NAMALWA (cell line): Measurements from ENCODE around the gene MAN1A2.
"Not testable (repeated sequence)": the region's sequence is repeated elsewhere in the genome, so short reads cannot be mapped to it uniquely, and the experiment has no call there.

Experiments used
- DNase-seq: peaks from one replicate; pipeline ENCODE4 v3.0.0-alpha.2; 2015; ENCODE audit warnings: low spot score

Gene MAN1A2

DNA sequence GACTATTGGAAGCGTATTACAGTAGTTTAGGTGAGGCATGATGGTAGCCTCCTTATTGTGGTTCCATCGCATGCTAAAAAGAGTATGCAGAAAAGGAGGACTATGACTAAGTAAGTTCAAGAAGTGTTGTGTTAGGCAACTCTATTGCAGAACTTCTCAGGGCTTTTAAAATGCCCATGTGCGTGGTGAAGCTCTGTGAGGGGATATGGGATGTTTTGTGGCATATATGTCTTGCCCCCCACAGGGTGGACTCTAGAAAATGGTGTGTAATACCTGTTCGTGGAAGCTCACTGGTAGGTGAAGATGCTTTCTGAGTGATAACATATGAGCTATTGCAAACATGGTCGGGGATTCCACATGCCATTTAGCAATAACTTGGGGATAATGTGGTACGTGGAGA, 31.7 kb downstream of the MAN1A2 start:
- DNase-seq, result no peak

DNA sequence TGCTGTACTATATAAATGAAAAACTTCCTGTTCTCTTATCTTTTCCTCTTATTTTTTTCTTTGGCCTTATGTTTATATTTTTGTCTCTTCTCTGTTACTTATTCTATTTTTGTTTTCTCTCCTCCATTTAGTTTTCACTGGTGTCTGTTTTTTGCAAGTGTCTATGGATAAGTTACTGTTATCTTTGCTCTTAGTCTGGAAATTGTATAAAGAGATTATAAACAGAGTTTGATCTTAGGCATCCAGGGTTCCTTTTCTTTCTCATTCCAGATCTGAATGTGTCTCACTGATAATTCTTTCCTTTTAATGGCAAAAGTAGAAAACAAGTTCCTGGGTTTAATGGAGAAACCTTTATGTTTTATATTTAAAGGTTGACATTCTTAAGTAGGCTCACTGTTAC, 34.5 kb downstream of the MAN1A2 start:
- no peak for DNase-seq

DNA sequence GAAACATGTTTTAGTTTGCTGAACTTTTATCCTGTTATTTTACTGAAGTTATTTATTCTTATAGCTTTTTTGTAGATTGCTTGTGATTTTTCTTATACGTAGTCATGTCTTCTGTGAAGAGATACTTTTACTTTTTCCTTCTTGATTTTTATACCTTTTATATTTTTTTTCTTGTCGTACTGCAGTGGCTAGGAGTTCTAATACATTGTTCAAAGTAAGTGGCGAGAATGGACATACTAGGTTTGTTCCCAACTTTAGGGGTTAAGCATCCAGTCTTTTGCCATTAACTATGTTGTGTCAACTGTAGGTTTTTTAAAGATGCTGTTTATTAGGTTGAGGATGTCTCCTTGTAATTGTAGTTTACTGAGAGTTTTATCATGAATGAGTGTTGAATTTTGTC, 36.3 kb downstream of the MAN1A2 start:
- no peak for DNase-seq

DNA sequence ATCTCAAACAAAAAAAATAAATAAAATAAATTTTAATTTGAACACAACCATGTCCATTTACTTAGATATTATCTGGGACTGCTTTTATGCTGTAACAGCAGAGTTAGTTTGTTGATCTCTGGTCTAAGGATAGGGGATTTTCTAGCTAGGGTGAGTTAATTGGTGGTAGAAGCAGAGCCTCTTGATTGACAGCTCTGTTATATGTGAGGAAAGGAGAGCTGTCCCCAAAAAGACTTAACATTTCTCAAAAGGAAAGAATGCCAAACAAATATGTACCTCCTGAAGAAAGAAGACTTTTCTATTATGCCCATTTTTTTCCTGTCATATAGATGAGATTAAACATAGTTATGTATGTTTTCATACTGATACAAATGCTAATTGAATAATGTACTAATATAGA, 37.8 kb downstream of the MAN1A2 start:
- no peak for DNase-seq

DNA sequence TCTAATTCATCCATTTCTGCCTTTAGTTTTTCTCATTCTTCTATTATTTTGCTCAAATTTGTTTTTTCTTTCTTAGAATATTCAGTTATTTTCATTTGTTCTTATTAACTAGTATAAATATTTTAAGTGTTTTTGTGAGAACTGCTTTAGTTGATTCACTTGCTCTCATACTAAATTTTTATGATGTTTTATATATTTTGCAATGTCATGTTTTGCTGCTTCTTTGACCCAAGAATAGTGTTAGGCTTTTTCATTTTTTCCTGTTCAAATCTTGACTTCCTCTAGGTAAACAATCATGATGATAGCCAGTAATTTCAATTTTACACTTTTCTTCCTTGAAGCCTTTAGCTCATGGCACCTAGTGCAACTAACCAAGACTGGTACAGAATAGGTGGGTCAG, 45.2 kb downstream of the MAN1A2 start:
- DNase-seq, result no peak

DNA sequence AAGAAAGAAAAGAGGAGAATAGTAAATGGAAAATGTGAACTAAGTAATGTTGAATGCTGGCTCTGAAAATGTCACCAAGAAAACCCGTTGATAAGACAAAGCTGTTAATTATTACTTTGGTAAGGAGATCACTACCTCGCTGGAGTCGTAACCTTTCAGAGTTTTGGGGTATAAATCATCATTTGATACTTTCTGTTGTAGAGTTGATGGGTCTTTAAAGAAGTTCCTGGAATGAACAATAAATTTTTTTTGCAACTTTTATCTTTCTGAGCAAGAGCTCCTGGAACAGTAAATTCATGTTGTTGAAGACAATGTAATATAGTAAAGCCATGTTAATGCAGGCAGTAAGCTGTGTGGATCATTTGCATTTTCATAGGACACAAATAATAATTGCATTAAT, 46.2 kb downstream of the MAN1A2 start:
- no peak for DNase-seq

DNA sequence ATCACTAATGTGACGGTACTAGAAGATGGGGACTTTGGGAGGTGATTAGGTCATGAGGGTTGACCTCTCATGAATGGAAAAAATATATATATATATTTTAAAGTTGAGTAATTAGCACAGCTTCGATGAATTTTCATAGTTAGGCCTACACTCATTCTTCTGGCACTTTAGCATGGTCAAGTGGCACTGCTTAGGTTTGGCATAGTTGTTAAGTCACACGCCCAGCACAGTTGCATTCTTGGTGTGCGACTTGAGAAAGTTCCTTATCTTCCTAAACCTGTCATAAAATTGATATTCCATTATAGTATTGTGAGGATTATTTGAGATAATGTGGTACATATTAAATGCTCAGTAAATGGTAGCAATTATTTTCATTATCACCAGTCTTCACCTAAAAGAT, 47.7 kb downstream of the MAN1A2 start:
- no peak for DNase-seq

DNA sequence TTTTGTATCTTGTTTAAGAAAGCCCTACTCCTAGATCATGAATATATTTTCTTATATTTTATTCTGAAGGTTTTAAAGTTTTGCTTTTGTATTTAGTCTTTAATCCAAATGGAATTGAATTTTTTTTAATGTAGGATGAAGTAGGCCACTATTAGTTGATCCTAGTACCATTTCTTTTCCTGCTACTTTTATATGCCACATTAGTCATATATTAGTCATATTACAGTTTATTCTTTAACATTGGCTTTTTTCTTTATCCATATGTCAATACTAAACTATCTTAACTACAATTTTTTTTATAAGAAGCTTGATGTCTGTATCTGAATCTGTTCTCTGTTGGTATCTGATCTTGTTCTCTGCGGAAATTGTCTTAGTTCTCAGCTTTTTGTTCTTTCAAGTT, 48.8 kb downstream of the MAN1A2 start:
- no peak for DNase-seq

DNA sequence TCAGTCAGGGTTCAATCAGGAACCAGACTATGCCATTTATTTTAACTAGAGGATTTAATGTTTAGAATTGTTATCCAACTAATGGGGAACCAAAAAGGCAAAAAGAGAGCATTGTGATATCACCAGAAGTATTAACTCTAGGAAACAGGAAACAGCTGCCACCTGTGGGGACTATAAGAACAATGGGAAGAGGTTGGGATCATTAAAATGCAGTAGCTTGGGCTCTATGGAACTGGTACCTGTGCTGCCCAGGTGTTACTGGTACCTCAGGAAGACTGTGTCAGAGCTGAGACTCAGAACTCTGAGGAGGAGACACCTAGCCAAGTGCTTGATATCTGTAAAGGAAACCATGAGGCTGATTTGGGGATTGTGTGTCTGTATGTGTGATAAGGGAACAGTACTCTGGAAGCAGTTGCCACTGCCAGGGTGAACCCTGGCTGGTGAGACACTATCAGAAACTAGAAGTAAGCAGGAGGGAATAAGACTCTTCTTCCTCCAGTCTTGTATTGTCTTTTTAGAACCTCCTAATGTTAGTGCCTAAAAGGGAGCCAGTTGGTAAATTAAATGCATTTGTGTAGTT, 49.4 kb downstream of the MAN1A2 start:
- no peak for DNase-seq

DNA sequence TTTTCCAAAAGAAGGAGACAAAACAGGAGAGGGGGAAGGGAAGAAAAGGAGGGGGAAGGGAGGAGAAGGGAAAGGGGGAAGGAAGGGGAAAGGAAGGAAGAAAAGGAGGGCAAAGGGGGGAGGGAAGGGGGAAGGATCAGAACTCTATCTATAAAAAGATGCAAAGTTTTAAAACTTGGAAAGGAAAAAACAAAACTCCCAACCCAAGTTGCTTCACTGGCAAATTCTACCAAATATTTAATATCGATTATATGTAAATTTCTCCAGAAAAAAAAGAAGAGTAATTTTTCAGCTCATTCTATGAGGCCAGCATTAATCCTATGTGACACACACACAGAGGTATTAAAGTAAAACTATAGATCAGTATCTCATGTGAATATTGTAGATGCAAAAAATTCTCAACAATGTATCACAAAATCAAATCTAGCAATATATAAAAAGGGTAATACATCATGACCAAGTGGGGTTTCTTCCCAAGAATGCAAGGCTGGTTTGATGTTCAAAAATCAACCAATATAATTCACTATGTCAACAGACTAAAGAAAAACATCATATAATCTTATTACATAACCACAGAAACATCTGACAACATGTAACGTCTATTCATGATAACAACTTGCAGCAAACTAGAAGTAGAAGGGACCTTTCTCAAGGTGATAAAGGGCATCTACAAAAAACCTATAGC, 57.9 kb downstream of the MAN1A2 start:
- no peak for DNase-seq

DNA sequence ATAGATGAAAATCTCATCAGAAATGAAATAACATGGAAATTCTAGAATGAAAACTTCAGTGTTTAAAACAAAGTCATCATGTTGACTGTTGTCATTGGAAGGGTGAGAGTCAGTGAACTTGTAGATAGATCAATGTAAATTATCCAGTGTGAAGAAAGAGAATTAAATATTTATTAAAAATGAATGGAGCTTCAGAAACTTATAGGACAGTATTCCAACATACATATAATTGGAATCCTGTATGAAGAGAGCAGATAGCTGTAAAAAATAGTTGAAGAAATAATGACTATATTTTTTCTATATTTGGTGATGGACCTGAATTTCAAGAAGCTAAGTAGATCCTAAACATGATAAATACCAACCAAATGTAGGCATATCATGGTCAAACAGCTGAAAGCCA, 60.0 kb downstream of the MAN1A2 start:
- DNase-seq, result no peak

DNA sequence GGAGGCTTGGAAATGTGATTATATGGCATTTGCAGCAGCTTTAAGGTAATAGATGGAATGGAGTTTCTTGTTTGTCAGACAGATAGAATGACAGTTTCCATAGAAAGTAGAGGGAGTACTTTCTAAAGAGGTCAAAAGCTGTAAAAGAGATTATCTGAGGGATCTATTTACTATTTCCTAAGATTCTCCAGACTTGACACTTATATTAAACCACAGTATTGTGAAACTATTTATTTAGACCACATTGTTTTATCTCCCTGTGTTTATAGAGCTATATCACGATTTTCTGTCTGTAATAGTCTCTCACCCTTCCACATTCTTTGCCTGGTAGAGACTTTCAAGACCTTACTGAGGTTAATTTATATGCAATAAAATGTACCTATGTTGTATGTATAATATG, 66.7 kb downstream of the MAN1A2 start:
- DNase-seq, result no peak

DNA sequence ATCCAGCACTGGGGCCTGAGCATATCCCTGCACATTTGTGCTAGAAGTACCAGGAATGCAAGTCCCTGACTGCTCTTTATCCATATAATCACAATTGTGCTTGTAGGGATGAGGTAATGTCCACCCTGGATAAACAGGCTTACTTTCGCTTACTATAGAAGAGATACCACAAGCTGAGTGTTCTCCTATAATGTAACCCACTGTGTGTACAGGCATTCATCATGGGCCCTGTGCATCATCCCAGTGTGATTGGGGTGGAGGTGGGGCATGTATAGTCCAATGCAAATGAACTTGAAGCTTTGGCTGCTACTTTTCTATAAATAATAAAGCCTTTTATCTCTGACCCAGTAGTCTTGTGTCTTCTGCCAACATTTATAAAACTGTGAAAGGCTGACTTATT, 69.3 kb downstream of the MAN1A2 start:
- no peak for DNase-seq

DNA sequence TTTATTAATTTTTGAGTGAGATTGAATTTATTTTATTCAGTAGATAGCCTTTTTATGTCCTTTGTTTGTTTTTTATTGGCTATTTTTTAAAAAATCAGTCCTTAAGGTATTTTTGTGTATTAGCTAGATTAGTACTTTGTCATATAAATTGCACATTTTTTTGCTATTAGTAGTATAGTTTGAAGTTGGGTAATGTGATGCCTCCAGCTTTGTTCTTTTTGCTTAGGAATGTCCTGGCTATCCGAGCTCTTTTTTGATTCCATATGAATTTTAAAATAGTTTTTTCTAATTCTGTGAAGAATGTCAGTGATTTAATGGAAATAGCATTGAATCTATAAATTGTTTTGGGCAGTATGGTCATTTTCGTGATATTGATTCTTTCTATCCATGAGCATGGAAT, 80.4 kb downstream of the MAN1A2 start:
- DNase-seq, result no peak

DNA sequence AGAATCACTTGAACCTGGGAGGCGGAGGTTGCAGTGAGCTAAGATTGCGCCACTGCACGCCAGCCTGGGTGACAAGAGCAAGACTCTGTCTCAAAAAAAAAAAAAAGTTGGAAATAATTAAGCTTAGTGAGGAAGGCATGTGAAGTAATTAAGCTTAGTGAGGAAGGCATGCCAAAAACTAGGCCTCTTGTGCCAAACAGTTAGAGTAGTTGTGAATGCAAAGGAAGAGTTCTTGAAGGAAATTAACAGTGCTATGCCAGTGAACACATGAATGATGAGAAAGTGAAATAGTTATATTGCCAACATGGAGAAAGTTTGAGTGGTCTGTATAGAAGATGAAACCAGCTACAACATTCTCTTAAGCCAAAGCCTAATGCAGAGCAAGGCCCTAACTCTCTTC, 85.0 kb downstream of the MAN1A2 start:
- DNase-seq, result no peak

DNA sequence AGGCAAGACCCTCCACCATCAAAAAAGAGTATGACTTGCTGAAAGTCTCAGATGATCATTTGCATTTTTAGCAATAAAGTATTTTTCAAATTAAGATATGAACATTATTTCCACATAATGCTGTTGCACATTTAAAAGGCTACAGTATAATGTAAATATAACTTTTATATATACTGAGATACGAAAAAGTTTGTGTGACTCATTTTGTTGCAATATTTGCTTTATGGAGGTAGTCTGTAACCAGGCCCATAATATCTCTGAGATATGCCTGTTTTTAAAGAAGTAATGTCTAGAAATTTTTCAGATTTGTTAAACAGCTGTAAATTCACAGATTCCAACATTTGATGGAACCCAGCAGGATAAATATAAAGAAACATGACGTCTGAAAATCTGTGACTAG, 86.7 kb downstream of the MAN1A2 start:
- no peak for DNase-seq

DNA sequence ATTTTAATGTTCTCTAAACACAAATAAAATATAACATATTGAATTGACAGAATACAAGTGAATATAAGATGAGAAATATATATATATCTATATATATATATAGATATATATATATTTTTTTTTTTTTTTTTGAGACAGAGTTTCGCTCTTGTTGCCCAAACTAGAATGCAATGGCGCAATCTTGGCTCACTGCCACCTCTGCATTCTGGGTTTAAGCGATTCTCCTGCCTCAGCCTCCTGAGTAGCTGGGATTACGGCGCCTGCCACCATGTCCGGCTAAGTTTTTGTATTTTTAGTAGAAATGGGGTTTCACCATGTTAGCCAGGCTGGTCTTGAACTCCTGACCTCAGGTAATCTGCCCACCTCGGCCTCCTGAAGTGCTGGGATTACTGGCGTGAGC, 91.2 kb downstream of the MAN1A2 start:
- not testable (repeated sequence) for DNase-seq

DNA sequence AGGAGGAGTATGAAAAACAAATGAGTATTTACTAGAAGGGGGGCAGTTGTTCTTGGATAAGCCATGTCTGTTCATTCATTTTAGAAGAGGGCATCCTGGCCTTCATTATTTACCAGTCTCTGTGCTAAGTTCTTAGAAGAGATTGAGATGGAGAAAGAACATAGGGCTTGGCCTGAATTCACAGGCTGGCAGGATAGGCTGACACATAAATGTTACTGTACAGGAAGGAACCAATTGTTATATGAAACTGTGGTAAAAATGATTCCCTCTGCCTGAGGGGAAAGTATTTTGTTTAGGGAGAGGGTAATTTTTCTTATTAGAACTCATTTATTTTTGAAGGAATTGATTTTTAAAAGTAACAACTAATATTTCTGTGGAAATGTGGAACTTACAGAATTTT, 99.5 kb downstream of the MAN1A2 start:
- DNase-seq, result no peak

DNA sequence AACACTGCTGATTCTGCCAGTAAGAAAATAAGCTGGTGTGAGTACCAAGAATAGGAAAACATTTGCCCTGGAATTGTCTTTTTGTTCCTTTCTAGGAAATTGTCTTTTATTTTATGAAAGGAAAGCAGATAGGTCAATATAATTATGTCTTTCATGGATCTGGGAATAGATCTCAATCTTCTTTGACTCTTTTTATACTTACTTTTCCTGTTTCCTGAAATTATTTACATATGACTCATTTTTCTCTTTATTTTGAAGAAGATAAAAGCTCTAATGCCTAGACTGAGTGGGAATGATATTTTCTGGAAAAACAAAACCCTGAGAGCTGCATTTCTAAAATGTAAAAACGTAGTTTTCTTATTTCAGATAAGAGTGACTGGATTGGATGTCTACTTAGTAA, 100.1 kb downstream of the MAN1A2 start:
- no peak for DNase-seq

DNA sequence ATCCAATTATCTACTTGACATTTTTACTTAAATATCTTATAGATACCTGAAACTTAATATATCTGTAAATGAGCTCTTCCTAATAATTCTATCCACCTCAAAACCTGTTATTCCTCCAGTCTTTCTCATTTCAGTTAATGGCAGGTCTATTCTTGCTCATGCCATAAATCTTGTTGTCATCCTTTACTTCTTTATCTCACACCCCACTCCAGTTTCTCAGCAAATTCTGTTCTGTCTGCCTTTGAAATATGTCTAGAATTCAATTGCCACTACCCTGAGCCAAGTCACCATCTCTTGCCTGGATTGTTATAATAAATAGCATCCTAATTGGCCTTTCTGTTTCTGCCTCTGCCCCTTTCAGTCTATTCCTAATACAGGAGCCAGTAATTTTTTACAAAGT, 105.8 kb downstream of the MAN1A2 start:
- no peak for DNase-seq

DNA sequence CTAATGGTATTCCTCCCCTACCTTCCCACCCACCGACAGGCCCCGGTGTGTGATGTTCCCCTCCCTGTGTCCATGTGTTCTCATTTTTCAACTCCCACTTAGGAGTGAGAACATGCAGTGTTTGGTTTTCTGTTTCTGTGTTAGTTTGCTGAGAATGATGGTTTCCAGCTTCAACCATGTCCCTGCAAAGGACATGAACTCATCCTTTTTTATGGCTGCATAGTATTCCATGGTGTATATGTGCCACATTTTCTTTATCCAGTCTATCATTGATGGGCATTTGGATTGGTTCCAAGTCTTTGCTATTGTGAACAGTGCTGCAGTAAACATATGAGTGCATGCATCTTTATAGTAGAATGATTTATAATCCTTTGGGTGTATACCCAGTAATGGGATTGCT, 108.2 kb downstream of the MAN1A2 start:
- not testable (repeated sequence) for DNase-seq

DNA sequence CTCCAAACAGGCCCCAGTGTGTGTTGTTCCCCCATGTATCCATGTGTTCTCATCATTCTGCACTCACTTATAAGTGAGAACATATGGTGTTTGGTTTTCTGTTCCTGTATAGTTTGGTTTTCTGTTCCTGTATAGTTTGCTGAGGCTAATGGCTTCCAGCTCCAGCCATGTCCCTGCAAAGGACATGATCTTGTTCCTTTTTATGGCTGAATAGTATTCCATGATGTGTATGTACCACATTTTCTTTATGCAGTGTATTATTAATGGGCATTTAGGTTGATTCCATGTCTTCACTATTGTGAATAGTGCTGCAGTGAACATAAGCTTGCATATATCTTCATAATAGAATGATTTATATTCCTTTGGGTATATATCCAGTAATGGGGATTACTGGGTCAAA, 111.8 kb downstream of the MAN1A2 start:
- DNase-seq, result no peak

DNA sequence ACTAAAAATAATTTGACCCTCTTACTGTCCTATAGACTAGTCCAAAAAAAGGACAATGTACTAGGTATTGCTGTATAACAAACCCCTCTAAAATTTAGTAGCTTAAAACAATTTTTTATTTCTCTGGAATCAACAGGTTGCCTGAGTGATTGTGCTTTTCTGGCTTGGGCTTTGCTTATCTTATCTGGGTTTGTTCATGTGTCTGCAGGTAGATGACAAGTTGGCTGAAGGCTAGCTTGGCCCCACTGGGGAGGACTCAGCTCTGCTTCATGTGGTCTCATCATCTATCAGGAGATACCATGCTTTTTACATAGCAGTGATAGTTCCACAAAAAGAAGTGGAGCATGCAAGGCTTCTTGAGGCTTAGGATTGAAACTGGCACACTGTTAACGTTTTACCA, 114.2 kb downstream of the MAN1A2 start:
- DNase-seq, result no peak

DNA sequence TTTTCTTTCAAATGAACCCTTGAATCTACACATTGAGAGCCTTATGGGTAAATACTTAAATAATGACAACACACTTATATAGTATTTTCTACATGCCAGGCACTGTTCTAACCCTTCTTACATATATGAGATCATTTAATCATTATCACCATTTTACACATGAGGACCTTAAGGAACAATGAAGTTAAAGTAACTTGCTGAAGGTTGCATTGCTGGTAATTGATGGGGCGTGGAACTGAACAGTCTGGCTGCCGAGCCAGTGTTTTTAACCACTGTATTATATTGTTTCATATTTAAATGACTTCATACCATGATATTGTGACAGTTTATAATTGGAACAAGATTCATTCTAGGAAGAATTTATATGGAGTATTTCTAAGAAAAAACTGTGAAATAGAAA, 126.7 kb downstream of the MAN1A2 start:
- DNase-seq, result no peak
